ENCODE results near the gene PLEKHA5.
"Not testable (repeated sequence)": the region's sequence is repeated elsewhere in the genome, so short reads cannot be mapped to it uniquely, and the experiment has no call there.

Gene PLEKHA5

GRCh38 chr12:19388131-19388549 lies 258.6 kb downstream of the PLEKHA5 start:
- ATAC-seq: no peak
- no peak for TF ChIP-seq CREB5 (CRISPR knock-in tag; IDR thresholded peaks at IDR 0.05; ENCODE audit: low read depth)
- no peak for TF ChIP-seq PPARA (CRISPR knock-in tag; IDR thresholded peaks at IDR 0.05; ENCODE audit: borderline replicate concordance)
- no peak for TF ChIP-seq ZNF565 (CRISPR knock-in tag; conservative IDR thresholded peaks at IDR 0.05; ENCODE audit: low read depth)
- no peak for TF ChIP-seq SNAI2 (CRISPR knock-in tag; IDR thresholded peaks at IDR 0.05)
- TF ChIP-seq ARNTL (CRISPR knock-in tag; IDR thresholded peaks at IDR 0.05; ENCODE audit: borderline replicate concordance, low read depth): no peak
- no peak for TF ChIP-seq TOX (CRISPR knock-in tag; IDR thresholded peaks at IDR 0.05; ENCODE audit: borderline replicate concordance)
- TF ChIP-seq ZNF8 (CRISPR knock-in tag; IDR thresholded peaks at IDR 0.05): no peak
- TF ChIP-seq BACH2 (CRISPR knock-in tag; IDR thresholded peaks at IDR 0.05; ENCODE audit: borderline replicate concordance): no peak
- no peak for TF ChIP-seq CSRNP3 (CRISPR knock-in tag; IDR thresholded peaks at IDR 0.05)
- TF ChIP-seq ZFP3 (CRISPR knock-in tag; IDR thresholded peaks at IDR 0.05): no peak
- TF ChIP-seq PATZ1 (CRISPR knock-in tag; IDR thresholded peaks at IDR 0.05; ENCODE audit: borderline replicate concordance): no peak
- TF ChIP-seq TSHZ2 (CRISPR knock-in tag; IDR thresholded peaks at IDR 0.05): no peak
- no peak for TF ChIP-seq ESRRG (CRISPR knock-in tag; IDR thresholded peaks at IDR 0.05)
- TF ChIP-seq RARB (CRISPR knock-in tag; IDR thresholded peaks at IDR 0.05): no peak
- TF ChIP-seq POU6F1 (CRISPR knock-in tag; IDR thresholded peaks at IDR 0.05; ENCODE audit: borderline replicate concordance, low read depth): no peak
- TF ChIP-seq ZC3H10 (CRISPR knock-in tag; IDR thresholded peaks at IDR 0.05): no peak
- TF ChIP-seq ISL1 (CRISPR knock-in tag; IDR thresholded peaks at IDR 0.05): no peak

- ATAC-seq: peak; percentile 55
- TF ChIP-seq ISL1 (CRISPR knock-in tag; IDR thresholded peaks at IDR 0.05) (no peak), ZFP3 (CRISPR knock-in tag; IDR thresholded peaks at IDR 0.05) (no peak), PATZ1 (CRISPR knock-in tag; IDR thresholded peaks at IDR 0.05; ENCODE audit: borderline replicate concordance) (no peak), CSDC2 (CRISPR knock-in tag; IDR thresholded peaks at IDR 0.05) (no peak), ARNTL (CRISPR knock-in tag; IDR thresholded peaks at IDR 0.05; ENCODE audit: borderline replicate concordance, low read depth) (no peak), RARB (CRISPR knock-in tag; IDR thresholded peaks at IDR 0.05) (no peak), ZFP30 (CRISPR knock-in tag; IDR thresholded peaks at IDR 0.05) (no peak), TOX (CRISPR knock-in tag; IDR thresholded peaks at IDR 0.05; ENCODE audit: borderline replicate concordance) (no peak), BACH2 (CRISPR knock-in tag; IDR thresholded peaks at IDR 0.05; ENCODE audit: borderline replicate concordance) (no peak), ZNF70 (CRISPR knock-in tag; IDR thresholded peaks at IDR 0.05) (no peak), ZNF565 (CRISPR knock-in tag; conservative IDR thresholded peaks at IDR 0.05; ENCODE audit: low read depth) (no peak), SNAI2 (CRISPR knock-in tag; IDR thresholded peaks at IDR 0.05) (no peak), TSHZ2 (CRISPR knock-in tag; IDR thresholded peaks at IDR 0.05) (no peak), ZC3H10 (CRISPR knock-in tag; IDR thresholded peaks at IDR 0.05) (no peak), OSR1 (CRISPR knock-in tag; IDR thresholded peaks at IDR 0.05) (no peak)
Observed at GRCh38 chr12:19390051-19390598, 260.6 kb downstream of the PLEKHA5 start.

GRCh38 chr12:19392644-19393043 lies 263.1 kb downstream of the PLEKHA5 start:
- not testable (repeated sequence) for ATAC-seq

Measured in SK-N-SH treated with all-trans-retinoic acid at 6 μM for 48 hours (cell line).